Activated gamma-delta T cell treated with Interleukin-2 at 50 U/mL for 16 hours (primary cell): ENCODE results near the gene C1QTNF1.

Experiments used
- DNase-seq: peaks from one replicate; pipeline ENCODE4 v3.0.0-alpha.2; 2020

The C1QTNF1 gene

GRCh38 chr17:78993241-78993956, 30.6 kb upstream of the C1QTNF1 start:
- DNase-seq = peak; percentile 59

- DNase-seq = no peak
These were observed 29.8 kb upstream of the C1QTNF1 start for GRCh38 chr17:78993981-78994671.

- DNase-seq = no peak
These were observed 28.8 kb upstream of the C1QTNF1 start for GRCh38 chr17:78995022-78995760.

DNA sequence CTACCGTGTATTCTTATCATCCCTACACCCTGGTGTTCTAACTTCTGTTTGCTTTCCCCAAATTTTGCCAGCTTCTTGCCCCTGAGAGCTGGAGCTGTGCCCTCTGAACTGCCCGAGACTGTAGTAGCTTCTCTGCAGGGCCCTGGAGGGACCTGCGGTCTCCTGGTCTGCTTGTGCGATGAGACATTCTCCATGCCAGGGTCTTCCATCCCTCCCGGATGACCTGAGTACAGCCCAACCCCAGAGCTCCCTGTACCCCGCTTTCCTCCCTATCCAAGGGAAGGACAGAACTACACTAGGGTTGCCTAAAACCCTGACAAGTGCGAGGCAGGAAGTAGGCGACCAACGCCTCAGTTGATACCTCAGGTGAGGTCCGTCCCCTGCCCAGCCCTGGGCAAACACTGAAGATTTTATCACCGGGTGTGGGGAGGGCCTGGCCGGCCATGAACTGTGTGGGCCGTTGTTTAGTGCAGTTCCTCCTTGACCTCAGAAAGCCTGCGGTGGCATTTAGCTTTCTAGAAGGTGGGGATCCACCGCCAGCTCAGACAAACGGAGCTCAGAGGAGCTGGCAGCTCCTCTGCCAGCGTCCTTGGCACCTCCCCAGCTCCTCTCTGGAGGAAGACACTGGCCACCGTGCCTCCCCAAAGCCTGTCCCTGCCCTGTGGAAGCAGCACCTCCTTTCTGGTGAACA, 28.1 kb upstream of the C1QTNF1 start:
- no peak for DNase-seq

GRCh38 chr17:78996781-78997201, 27.2 kb upstream of the C1QTNF1 start:
- no peak for DNase-seq

- DNase-seq = no peak
These were observed 26.7 kb upstream of the C1QTNF1 start for GRCh38 chr17:78997231-78997741.

- no peak for DNase-seq
These were observed 26.1 kb upstream of the C1QTNF1 start for GRCh38 chr17:78997881-78998280.

DNA sequence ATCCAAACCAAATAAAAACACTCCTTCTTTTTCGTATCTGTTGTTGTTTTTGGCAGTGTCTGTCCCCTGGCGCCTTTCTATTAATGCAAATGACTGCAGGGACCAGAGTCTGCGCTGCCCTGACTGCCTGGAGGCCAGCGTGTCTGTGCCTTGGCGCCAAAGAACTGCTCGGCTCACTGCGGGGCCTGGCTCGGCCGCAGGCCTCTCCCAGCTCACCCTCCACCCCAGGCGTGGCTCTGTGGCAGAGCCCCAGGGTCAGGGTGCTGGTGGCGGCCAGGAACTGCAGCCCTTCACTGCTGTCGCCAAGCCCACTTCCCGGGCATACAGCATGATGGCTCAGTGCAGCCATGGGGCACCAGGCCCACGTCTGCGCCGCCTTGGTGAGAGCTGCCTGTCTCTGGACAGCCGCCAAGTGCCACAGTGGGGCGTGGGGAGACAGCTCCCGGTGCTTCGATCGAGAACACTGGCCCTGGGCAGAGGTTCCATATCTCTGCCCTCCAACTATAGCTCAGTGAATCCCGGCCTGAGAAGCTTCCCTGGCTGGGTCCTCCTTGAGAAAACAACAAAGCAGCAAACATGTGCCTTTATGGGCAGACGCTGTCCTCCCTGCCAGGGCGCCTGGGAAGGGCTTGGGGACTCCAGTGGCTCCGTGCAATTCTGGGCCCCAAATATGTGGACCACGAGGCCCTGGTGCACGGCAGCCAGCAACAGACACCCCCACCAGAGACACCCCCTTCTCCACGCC, 25.5 kb upstream of the C1QTNF1 start:
- no peak for DNase-seq

DNA sequence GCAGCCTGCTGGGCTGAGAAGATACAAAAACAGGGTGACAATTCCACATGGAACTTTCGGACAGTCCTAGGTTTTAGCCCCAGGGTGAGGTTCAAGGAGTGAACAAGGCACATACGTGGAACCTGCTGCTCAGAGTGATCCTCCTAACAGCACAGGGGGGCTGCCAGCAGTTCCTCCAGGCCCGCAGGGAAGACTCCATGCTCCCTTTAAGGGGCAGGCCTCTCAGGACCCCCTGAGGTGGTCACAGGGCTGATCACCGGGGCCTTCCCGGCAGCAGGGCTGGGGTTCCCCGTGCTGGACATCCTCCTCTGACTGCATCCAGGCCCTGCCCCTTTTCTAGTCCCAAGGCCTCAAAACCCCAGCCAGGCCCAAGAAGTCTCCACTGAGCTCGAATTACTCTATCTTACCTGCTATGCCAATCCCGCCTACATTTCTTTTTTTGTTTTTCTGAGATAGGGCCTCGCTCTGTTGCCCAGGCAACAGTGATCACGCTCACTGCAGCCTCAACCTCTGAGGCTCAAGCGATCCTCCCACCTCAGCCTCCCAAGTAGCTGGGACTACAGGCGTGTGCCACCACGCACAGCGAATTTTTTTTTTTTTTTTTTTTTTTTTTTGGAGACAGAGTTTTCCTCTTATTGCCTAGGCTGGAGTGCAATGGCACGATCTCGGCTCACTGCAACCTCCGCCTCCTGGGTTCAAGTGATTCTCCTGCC, 24.8 kb upstream of the C1QTNF1 start:
- DNase-seq = no peak

DNA sequence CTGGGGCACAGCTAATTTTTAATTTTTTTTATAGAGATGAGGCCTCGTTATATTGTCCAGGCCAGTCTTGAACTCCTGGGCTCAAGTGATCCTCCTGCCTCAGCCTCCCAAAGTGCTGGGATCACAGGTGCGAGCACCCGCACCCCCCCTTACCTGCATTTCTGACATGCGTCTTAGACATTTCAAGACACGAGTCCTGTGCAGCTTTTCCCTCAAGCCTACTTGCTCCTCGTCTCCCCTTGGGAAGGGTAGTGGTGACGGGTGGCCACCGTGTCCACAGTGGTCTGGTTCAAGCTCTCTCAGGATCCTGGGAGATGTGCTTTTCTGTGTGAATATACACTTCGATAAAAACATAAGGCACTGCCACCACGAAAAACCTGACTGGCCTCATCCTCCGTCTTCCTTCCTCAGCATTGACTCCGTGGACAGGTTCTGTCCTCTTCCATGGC, 24.0 kb upstream of the C1QTNF1 start:
- no peak for DNase-seq

GRCh38 chr17:79000396-79001189, 23.4 kb upstream of the C1QTNF1 start:
- no peak for DNase-seq

GRCh38 chr17:79001190-79002020, 22.6 kb upstream of the C1QTNF1 start:
- no peak for DNase-seq

DNA sequence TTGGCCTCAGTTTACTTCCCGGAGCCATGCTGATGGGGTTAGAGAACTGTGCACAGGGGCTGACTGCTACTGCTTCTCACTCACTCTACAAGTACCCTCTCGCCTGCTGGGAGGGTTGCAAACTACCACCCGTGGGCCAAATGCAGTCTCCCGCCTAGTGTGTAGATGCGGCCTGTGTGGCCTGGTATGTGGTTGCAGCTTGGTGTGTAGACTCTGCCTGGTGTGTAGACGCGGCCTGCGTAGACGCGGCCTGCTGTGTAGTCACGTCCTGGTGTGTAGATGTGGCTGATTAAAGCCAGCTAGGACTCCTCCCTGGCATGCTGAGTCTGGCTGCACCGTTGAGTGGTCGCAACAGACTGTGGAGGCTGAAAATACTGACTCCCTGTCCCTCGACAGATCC, 21.7 kb upstream of the C1QTNF1 start:
- no peak for DNase-seq

DNA sequence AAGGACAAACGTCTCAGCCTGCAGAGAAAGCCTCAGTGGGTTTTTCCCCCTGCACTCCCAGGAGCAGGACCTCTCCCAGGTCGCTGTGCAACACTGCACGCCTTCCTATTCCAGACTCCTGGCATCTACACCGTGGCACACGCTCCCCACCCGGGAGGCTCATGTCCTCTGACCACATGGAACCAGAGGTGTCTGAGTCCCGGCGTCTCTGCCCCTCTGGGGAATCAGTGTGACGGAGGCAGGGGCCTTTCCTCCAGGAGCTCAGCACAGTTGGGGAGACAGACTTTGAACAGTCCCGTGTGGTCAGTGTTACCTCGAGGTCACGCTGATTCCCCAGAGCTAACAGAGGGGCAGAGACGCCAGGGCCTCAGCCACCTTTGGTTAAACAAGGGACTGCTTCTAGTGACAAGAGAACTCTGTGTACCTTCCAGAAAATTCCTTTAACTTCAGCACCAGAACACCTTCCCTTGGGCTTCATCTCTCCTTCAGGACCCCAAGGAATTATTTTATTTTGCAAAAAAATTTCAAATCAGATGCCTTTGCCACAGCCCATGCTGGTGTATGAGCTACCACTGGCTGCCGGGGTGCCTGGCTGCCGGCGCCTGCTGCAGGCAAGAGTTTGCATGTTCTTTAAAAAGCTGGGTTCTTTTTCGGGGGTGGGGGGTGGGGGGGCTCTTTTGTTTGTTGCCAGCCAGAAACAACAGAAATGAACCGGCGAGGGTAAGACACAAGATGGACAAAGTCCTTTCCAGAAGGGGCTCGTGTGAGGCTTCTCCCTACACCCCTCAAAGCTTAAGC, 21.0 kb upstream of the C1QTNF1 start:
- DNase-seq = no peak

- no peak for DNase-seq
These were observed 20.1 kb upstream of the C1QTNF1 start for GRCh38 chr17:79003661-79004411.

- DNase-seq = no peak
These were observed 18.7 kb upstream of the C1QTNF1 start for GRCh38 chr17:79005063-79005861.

DNA sequence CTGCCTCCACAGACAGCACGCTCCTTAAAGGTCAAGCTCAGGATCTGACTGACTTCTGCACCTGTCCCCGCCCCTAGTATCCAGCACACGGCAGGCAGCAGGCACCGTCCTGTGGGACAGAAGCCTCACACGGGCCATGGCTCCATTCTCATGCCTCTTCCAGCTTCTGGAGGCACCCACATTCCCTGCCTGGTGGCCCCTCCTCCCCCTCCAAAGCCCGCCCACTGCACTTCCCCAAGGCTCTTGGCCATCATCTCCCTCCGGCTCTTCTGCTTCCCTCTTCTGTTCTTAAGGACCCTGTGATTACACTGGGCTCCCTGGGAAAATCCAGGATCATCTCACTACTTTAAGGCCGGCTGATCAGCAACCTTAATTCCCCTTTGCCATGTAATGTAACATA, 17.9 kb upstream of the C1QTNF1 start:
- DNase-seq = no peak
